GM19035 (cell line): ENCODE data around the gene MAPK13.

Experiments used
- ATAC-seq: cut with Tn5 transposase; IDR thresholded peaks from one replicate; pipeline ENCODE4 v1.9.1; 2021; ENCODE audit not compliant: unreplicated experiment

MAPK13 gene

GRCh38 chr6:36142971-36143838 is 12.9 kb downstream of the MAPK13 start:
- no peak for ATAC-seq

GRCh38 chr6:36145495-36145894 is 15.2 kb downstream of the MAPK13 start:
- no peak for ATAC-seq

- no peak for ATAC-seq
Observed at GRCh38 chr6:36147294-36147693, 17.0 kb downstream of the MAPK13 start.

- ATAC-seq, result no peak
Observed at GRCh38 chr6:36149476-36149875, 19.2 kb downstream of the MAPK13 start.

- no peak for ATAC-seq
Observed at GRCh38 chr6:36150283-36150682, 20.0 kb downstream of the MAPK13 start.

- ATAC-seq, result no peak
Observed at GRCh38 chr6:36154286-36154685, 24.0 kb downstream of the MAPK13 start.

- ATAC-seq, result no peak
Observed at GRCh38 chr6:36155662-36156061, 25.3 kb downstream of the MAPK13 start.

GRCh38 chr6:36160147-36160760 is 29.9 kb downstream of the MAPK13 start:
- ATAC-seq, result no peak

- ATAC-seq, result no peak
Observed at GRCh38 chr6:36169023-36170007, 39.0 kb downstream of the MAPK13 start.

- no peak for ATAC-seq
Observed at GRCh38 chr6:36170704-36171103, 40.4 kb downstream of the MAPK13 start.

GRCh38 chr6:36171573-36171972 is 41.3 kb downstream of the MAPK13 start:
- ATAC-seq, result no peak

GRCh38 chr6:36177166-36177565 is 46.9 kb downstream of the MAPK13 start:
- no peak for ATAC-seq

- ATAC-seq, result no peak
Observed at GRCh38 chr6:36178544-36178943, 48.2 kb downstream of the MAPK13 start.

GRCh38 chr6:36180126-36180525 is 49.8 kb downstream of the MAPK13 start:
- no peak for ATAC-seq

GRCh38 chr6:36184311-36184710 is 54.0 kb downstream of the MAPK13 start:
- no peak for ATAC-seq

- no peak for ATAC-seq
Observed at GRCh38 chr6:36186199-36186598, 55.9 kb downstream of the MAPK13 start.

GRCh38 chr6:36187446-36187845 is 57.1 kb downstream of the MAPK13 start:
- ATAC-seq, result no peak
